HepG2 (cell line): ENCODE results near the gene WDR20. TPM values are rescaled to one million over a fixed set of nuclear protein-coding genes. Genes with fewer than 3 reads are reported as not detected.
A peak's percentile ranks its signal among the peaks of the same experiment; 100 is the strongest.

ENCODE experiments used
- ATF3 ChIP-seq: sonication (generic); formaldehyde crosslinking; IDR thresholded peaks from 2 replicates; pipeline ENCODE4 v1.4.0; 2020; ENCODE audit warnings: missing genetic modification reagents
- CTCF ChIP-seq: sonication (generic); formaldehyde crosslinking; IDR thresholded peaks from 2 replicates; pipeline ENCODE4 v1.5.0; 2020; ENCODE audit warnings: mild to moderate bottlenecking, missing genetic modification reagents, moderate library complexity
- GZF1 ChIP-seq: sonication (generic); formaldehyde crosslinking; IDR thresholded peaks from 2 replicates; pipeline ENCODE4 v1.5.1; 2020; ENCODE audit warnings: mild to moderate bottlenecking, missing genetic modification reagents
- JARID2 ChIP-seq: sonication (generic); formaldehyde crosslinking; IDR thresholded peaks from 2 replicates; pipeline ENCODE4 v1.8.1; 2023; ENCODE audit warnings: missing genetic modification reagents, inconsistent platforms; ENCODE audit not compliant: insufficient replicate concordance
- MXD3 ChIP-seq: IDR thresholded peaks from 2 replicates; pipeline ENCODE4 v1.6.1; 2016; ENCODE audit warnings: mild to moderate bottlenecking, missing biosample characterization, missing genetic modification reagents
- NRL ChIP-seq: sonication (generic); formaldehyde crosslinking; IDR thresholded peaks from 2 replicates; pipeline ENCODE4 v1.5.0; 2020; ENCODE audit warnings: missing genetic modification reagents, mild to moderate bottlenecking, moderate library complexity, borderline replicate concordance
- POLR2AphosphoS5 ChIP-seq: IDR thresholded peaks from 2 replicates; pipeline ENCODE4 v1.6.1; 2012; ENCODE audit warnings: low read depth, low read length
- RFX5 ChIP-seq: IDR thresholded peaks from 2 replicates; pipeline ENCODE4 v1.6.1; 2011; ENCODE audit warnings: low read depth, low read length, improper control_type of control experiment
- ZFP1 ChIP-seq: IDR thresholded peaks from 2 replicates; pipeline ENCODE4 v1.6.1; 2016
- ZNF562 ChIP-seq: sonication (generic); formaldehyde crosslinking; IDR thresholded peaks from 2 replicates; pipeline ENCODE4 v1.8.0; 2022; ENCODE audit warnings: missing genetic modification reagents, borderline replicate concordance
- ZNF672 ChIP-seq: sonication (generic); formaldehyde crosslinking; IDR thresholded peaks from 2 replicates; pipeline ENCODE4 v1.8.1; 2022; ENCODE audit warnings: missing genetic modification reagents
- ZNF737 ChIP-seq: sonication (generic); formaldehyde crosslinking; IDR thresholded peaks from 2 replicates; pipeline ENCODE4 v1.5.0; 2020; ENCODE audit warnings: missing genetic modification reagents, mild to moderate bottlenecking, borderline replicate concordance
- ZZZ3 ChIP-seq: sonication (generic); formaldehyde crosslinking; IDR thresholded peaks from 2 replicates; pipeline ENCODE4 v1.4.0; 2020; ENCODE audit warnings: missing genetic modification reagents, mild to moderate bottlenecking, borderline replicate concordance
- polyA plus RNA-seq, 8 experiments: library from polyadenylated mRNA; depleted of rRNA in 3 of 8; stranded (reverse) in 7 of 8; unstranded in 1 of 8; fragments of >200 nt; fragmentation: Illumina TruSeq in 4 of 8; extraction: Trizol in 4 of 8; gene quantifications; 2 replicates each; pipeline versions ENCODE4 v1.2.1 to v1.2.3, GENCODE V29; 2011 to 2016; ENCODE audit warnings: low read depth in 4 of 8, missing spikeins in 1 of 8, mixed read lengths in 1 of 8; ENCODE audit not compliant: insufficient read depth in 1 of 8
- total RNA-seq, 5 experiments: library from RNA; depleted of rRNA; stranded (reverse); fragments of >200 nt; fragmentation: Illumina TruSeq; extraction: Trizol; gene quantifications; 2 replicates each; pipeline ENCODE4 v1.2.3, GENCODE V29; 2016; ENCODE audit warnings: low read depth in 1 of 5
- TF ChIP-seq, protein P1 (sequence below): sonication (generic); formaldehyde crosslinking; conservative IDR thresholded peaks from 2 replicates; pipeline ENCODE4 v1.4.0; 2020; ENCODE audit warnings: missing genetic modification reagents
- TF ChIP-seq, protein P2 (sequence below), 2 experiments: fragments of 450-650 bp in 1 of 2; sonication (generic) in 1 of 2; formaldehyde crosslinking in 1 of 2; IDR thresholded peaks; 2 replicates each; pipeline versions ENCODE4 v1.6.1 to v1.8.0; 2016 to 2022; ENCODE audit warnings: antibody characterized with exemption in 1 of 2, mild to moderate bottlenecking in 1 of 2, missing genetic modification reagents in 1 of 2

The WDR20 gene
- total and polyA plus RNA-seq, 2 of the 13 experiments (the other 11 are each of a cell fraction or from before 2014, with no cell fraction given): 10.4 to 23.2 TPM

GRCh38 chr14:102140027-102140749 lies 491 bp downstream of the WDR20 start (continued):
- TF ChIP-seq ZZZ3 (CRISPR knock-in tag) (no peak), ZFP1 (CRISPR knock-in tag) (no peak), CTCF (no peak), RFX5 (no peak), NRL (CRISPR knock-in tag) (0 out of 2 replicates have a peak, but pooled peaks have one; percentile 30), ZNF737 (CRISPR knock-in tag) (peak; percentile 67; the same call in 1 of the 2 replicates), GZF1 (CRISPR knock-in tag) (no peak), ZNF562 (CRISPR knock-in tag) (no peak), JARID2 (CRISPR knock-in tag) (no peak), POLR2AphosphoS5 (no peak), ATF3 (CRISPR knock-in tag) (no peak), MXD3 (CRISPR knock-in tag) (no peak), ZNF672 (no peak)
- TF ChIP-seq, protein P1, sequence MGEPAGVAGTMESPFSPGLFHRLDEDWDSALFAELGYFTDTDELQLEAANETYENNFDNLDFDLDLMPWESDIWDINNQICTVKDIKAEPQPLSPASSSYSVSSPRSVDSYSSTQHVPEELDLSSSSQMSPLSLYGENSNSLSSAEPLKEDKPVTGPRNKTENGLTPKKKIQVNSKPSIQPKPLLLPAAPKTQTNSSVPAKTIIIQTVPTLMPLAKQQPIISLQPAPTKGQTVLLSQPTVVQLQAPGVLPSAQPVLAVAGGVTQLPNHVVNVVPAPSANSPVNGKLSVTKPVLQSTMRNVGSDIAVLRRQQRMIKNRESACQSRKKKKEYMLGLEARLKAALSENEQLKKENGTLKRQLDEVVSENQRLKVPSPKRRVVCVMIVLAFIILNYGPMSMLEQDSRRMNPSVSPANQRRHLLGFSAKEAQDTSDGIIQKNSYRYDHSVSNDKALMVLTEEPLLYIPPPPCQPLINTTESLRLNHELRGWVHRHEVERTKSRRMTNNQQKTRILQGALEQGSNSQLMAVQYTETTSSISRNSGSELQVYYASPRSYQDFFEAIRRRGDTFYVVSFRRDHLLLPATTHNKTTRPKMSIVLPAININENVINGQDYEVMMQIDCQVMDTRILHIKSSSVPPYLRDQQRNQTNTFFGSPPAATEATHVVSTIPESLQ (CRISPR knock-in tag): no peak
- TF ChIP-seq, protein P2, sequence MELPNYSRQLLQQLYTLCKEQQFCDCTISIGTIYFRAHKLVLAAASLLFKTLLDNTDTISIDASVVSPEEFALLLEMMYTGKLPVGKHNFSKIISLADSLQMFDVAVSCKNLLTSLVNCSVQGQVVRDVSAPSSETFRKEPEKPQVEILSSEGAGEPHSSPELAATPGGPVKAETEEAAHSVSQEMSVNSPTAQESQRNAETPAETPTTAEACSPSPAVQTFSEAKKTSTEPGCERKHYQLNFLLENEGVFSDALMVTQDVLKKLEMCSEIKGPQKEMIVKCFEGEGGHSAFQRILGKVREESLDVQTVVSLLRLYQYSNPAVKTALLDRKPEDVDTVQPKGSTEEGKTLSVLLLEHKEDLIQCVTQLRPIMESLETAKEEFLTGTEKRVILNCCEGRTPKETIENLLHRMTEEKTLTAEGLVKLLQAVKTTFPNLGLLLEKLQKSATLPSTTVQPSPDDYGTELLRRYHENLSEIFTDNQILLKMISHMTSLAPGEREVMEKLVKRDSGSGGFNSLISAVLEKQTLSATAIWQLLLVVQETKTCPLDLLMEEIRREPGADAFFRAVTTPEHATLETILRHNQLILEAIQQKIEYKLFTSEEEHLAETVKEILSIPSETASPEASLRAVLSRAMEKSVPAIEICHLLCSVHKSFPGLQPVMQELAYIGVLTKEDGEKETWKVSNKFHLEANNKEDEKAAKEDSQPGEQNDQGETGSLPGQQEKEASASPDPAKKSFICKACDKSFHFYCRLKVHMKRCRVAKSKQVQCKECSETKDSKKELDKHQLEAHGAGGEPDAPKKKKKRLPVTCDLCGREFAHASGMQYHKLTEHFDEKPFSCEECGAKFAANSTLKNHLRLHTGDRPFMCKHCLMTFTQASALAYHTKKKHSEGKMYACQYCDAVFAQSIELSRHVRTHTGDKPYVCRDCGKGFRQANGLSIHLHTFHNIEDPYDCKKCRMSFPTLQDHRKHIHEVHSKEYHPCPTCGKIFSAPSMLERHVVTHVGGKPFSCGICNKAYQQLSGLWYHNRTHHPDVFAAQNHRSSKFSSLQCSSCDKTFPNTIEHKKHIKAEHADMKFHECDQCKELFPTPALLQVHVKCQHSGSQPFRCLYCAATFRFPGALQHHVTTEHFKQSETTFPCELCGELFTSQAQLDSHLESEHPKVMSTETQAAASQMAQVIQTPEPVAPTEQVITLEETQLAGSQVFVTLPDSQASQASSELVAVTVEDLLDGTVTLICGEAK (IDR thresholded peaks at IDR 0.05): no peak
- TF ChIP-seq, protein P2 (CRISPR knock-in tag; IDR thresholded peaks at IDR 0.05): peak; percentile 45; the same call in 1 of the 2 replicates
